Jurkat, Clone E6-1 (cell line): ENCODE measurements around the gene LRCOL1.

ENCODE experiments used
- DNase-seq: peaks from one replicate; pipeline ENCODE4 v3.0.0-alpha.2; 2011; ENCODE audit warnings: low read depth, low spot score
- H3K4me3 ChIP-seq: 2 replicates; pipeline ENCODE4 v1.5.1; 2011; ENCODE audit warnings: mild to moderate bottlenecking, low read length, control low read depth, moderate library complexity

Gene LRCOL1

DNA sequence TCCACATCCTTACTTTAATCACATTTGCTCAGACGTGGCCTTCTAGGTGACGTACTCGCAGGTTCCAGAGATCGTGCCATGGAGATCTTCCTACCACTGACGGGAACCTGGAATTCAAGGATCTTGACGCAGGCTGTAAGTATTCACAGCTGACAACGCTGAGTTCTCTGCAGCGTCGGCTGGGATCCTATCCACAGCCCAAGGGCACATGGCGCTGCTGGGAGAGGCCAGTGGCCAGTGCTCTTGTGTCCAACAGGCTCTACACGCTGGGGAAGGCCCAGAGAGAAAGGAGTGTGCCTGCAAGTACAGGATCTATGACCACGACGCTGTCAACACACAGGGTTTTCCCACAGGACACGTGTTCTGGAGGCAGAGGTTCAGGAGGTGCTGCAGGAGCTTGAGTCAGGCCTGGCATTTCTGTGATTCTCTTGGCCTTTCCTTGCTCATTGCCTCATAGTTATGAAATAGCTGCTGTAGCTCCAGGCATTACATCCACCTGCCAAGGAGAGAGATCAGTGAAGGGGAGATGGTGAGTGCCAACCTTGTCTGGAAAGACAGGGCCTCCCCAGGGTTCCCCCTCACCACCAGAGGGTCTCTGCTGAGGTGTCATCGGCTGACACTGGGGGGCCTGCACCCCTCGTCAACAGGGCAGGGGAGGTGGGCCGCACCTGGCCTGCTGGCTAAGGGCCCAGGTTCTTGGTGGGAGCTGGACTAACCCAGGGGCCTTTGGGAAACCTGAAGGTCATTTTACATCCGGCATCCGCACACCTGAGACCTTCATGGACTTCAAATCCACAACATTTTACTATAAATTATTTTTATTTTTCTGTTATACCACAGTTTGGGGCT lies 21.3 kb downstream of the LRCOL1 start:
- H3K4me3 ChIP-seq, result no peak overlapping the region
- DNase-seq, result no peak

DNA sequence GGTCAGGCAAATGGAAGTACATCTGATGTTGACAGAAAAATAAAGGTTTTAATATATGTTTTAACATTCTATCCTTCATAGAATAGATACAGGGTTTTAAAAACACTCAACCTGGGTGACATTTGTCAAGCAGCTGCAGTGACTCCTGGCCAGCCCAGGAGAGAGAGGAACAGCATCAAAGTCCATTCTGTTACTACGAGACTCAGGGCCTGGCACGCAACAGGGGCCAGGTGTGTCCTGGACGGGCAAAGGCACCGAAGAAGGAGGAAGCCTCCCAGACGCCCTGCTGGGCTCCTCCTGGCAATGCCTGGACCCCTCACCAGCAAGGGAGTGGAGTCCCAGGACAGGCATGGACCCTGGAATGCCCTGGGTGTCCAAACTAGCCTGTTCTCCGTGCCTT lies 22.1 kb downstream of the LRCOL1 start:
- DNase-seq, result no peak

DNA sequence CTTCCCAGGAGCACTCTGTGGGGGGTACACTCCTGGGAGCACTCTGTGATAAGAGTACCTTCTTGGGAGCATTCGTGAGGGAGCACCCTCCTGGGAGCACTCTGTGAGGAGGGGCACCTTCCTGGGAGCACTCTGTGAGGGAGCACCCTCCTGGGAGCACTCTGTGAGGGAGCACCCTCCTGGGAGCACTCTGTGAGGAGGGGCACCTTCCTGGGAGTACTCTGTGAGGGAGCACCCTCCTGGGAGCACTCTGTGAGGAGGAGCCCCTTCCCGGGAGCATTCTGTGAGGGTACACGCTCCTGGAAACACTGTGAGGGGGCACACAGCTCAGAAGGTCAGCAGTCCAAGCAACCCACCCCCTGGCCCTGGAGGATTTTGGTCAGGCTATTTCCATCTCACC lies 22.6 kb downstream of the LRCOL1 start:
- H3K4me3 ChIP-seq, result no peak overlapping the region
- no peak for DNase-seq

More for the DNA sequence above, 22.1 kb downstream of the LRCOL1 start:
- H3K4me3 ChIP-seq, result no peak overlapping the region

DNA sequence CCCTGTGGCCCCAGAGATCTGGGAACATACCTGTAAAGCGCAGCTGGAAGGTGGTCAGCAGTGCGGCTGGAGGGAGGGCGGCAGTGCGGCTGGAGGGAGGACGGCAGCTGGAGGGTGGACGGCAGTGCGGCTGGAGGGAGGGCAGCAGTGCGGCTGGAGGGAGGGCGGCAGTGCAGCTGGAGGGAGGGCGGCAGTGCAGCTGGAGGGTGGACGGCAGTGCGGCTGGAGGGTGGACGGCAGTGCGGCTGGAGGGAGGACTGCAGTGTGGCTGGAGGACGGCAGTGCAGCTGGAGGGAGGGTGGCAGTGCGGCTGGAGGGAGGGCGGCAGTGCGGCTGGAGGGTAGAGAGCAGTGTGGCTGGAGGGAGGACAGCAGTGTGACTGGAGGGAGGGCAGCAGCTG lies 23.5 kb downstream of the LRCOL1 start:
- no peak overlapping the region for H3K4me3 ChIP-seq
- no peak for DNase-seq

DNA sequence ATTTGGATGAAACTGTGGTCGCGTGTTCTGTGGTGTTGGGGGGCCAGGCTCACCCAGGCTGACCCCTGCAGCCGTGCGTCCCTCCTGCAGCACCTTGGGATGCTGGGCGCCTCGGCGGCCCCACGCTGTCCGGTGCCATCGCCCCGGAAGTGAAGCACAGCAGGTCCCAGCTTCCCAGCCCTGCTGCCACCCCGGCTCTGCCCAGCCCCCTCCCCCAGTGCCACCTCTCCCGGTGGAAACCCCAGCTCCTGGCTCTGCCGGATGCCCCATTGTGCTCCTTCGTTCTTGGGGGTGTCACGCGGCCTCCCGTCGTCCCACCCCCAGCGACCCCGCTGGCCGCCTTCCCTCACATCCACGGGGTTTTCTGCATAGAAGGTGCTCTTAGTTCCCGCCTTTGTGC lies 25.2 kb downstream of the LRCOL1 start:
- DNase-seq, result no peak
- H3K4me3 ChIP-seq, result no peak overlapping the region

DNA sequence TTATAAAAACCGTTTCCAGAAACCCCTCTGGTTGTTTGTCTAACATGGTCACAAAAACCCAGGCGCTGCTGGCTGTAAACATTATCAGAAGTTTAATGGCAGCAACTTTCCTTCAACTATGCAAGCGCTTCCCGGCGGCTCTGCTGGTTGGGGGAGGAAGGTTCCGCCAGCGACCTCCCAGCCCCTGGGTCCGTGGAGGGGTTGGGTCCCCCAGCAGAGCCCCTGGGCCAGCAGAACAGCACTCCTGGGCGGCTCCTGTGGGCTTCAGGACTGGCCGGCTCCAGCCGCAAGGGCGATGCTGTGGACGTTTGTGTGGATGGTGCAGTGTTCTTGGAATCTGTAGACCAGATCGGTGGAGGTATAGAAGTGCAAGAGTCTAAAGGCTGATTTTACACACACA lies 26.0 kb downstream of the LRCOL1 start:
- no peak overlapping the region for H3K4me3 ChIP-seq
- no peak for DNase-seq

DNA sequence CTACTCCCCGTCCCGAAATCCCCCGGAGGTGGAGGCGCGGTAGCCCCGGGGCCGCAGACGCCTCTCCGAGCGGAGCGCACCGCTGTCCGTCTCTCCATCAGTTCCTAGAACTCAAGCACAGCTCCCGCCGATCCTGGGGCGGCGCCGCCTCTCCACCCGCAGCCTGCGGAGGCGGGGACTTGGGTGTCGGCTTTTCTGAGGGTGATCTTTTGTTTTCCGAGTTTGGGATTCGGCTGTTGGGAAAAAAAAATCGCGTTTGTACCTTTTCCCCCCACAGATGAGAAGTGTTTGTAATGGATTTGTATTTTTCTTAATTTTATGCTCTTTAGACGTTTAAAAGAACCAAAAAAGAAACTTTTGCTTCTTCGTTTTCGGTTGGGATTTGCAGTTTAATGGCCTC lies 26.6 kb downstream of the LRCOL1 start:
- DNase-seq, result no peak
- H3K4me3 ChIP-seq, result no peak overlapping the region

DNA sequence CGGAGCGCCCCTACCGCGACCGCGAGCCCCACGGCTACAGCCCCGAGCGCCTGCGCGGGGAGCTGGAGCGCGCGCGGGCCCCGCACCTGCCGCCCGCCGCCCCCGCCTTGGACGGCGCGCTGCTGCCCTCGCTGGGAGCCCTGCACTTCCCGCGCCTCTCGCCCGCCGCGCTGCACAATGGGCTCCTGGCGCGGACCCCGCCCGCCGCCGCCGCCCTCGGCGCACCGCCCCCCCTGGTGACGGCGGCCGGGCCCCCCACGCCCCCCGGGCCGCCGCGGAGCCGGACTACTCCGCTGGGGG lies 27.0 kb downstream of the LRCOL1 start:
- no peak overlapping the region for H3K4me3 ChIP-seq
- no peak for DNase-seq

DNA sequence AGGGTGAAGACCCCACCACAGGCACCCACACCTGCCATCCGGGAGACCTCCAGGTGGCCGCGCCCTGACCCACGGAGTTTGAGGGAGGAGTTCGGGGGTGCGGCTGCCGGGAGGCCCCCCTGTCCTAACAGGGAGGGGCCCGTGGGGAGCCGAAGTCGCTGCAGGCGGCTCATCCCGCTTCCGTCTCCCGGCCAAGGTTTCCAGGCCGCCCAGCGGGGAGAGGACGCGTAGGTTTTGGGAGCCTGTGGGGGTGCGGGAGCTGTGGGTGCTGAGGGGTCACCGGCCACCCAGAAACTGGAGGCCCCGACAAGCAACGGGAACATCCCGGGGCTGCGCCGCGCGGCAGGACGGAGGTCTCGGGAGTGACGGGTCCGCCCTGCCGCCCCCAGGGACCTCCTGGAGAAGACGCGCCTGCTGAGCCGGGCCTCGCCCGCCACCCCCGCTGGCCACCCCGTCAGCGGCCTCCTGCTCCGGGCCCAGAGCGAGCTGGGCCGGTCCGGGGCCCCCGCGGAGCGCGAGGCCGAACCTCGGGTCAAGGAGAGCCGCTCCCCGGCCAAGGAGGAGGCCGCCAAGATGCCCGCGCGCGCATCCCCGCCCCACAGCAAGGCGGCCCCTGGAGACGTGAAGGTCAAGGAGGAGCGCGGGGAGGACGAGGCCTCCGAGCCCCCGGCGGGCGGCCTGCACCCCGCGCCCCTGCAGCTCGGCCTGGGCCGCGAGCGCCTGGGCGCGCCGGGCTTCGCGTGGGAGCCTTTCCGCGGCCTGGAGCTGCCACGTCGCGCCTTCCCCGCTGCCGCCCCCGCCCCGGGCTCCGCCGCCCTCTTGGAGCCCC lies 27.6 kb downstream of the LRCOL1 start:
- DNase-seq, result no peak
- H3K4me3 ChIP-seq, result no peak overlapping the region

DNA sequence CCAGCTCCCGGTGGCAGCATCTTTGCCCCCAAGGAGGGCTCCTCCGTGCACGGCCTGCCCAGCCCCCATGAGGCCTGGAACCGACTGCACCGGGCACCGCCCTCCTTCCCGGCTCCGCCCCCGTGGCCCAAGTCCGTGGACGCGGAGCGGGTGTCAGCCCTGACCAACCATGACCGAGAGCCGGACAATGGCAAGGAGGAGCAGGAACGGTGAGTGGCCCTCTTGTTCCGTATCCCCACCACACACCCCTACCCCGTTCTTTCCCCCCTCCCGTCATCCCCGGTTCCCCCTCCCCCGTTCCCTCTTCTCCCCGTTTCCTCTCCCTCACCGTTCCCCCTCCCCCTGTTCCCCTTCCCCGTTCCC lies 28.3 kb downstream of the LRCOL1 start:
- no peak for DNase-seq
- no peak overlapping the region for H3K4me3 ChIP-seq

DNA sequence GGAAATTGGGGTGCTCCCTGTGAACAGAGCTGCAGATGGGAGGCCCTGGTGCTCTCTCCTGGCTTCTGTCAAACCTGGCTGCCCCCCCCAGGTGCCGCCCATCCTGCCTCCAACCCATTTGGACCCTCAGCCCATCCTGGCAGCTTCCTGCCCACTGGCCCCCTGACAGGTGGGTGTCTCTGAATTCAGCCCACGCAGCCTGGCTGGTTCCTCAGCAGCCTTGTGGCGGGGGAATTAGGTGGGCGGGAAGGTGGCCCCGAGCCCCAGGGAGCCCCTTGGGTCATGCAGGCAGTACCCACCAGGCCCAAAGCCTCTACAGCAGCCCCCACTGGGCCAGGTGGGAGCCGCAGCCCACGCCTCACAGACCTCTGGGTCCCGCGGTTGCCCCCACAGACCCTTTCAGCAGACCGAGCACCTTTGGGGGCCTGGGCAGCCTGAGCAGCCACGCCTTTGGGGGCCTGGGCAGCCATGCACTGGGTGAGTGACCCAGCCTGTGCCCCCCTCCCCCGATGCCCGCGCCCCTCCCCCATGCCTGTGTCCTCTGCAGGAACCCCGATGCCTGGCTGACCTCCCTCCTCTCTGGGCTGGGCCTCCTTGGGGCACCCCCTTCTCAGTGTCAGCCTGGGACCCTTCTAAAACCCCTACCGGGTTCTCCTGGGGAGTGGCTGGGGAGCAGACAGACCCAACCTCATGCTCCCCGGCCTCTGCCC lies 28.9 kb downstream of the LRCOL1 start:
- no peak for DNase-seq
- no peak overlapping the region for H3K4me3 ChIP-seq

DNA sequence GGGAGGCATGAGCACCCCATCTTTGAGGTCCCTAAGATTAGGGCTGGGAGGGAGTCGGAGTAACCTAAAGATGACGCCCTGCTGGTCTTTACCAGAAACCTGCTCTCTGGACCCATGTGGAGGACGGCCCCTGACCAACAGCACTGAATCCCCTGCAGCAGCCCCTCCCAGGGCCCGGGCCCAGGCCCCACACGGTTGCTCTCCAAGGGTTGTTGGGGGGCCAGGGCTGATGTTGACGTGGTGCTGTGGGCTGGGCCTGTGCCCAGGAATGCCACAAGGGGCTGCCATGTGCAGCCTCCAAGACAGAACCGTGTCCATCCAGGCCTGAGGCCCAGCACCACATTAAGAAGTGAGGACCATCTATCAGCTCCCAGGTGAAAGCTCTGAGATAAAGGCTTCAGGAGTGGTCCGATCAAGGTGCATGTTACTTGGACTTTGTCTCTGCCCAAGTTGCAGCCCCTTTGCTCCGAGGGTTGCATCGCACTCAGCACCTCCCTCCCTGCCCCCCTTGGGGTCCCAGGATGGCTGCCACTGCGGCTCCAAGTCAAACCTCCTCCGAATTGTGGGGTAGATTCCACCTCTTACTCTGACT lies 29.6 kb downstream of the LRCOL1 start:
- no peak for DNase-seq
- H3K4me3 ChIP-seq, result no peak overlapping the region

DNA sequence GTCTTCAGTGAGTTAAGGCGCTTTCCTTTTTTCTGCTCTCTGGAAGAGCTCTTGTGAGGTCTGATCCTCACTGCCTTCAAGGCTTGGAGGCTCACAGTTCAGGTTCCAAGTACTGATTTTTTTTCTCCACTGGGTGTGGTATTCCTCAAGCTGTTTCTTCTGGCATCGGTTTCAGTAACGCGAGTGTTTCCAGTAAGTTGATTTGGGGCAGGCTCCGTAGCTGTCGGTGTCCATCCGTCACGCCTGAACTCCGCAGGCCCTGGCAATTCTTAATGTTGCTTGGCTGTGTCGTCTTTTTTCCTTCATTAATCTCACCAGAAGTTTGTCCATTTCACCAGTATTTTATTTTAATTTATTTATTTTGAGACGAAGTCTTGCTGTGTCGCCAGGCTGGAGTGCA lies 30.6 kb downstream of the LRCOL1 start:
- DNase-seq, result no peak
- H3K4me3 ChIP-seq, result no peak overlapping the region

DNA sequence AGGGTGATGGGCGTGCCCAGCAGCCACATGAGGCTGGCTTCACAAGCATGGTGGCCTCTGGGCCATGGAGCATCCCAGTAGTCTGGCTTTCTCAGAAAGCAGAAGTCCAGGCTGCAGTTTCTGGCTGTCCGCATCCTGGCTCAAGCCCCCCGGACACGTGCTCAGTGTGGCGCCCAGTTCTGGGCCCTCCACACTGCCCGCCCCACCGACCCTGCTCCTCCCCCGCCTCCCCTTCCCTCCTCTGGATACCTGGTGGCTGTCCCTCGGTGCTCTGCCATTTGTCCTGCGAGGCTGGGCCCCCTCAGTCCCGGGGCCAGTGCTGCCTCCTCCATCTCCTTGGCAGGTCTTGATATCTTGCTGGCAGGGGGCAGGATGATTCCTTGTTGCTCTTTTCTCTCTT lies 31.6 kb downstream of the LRCOL1 start:
- no peak for DNase-seq
- H3K4me3 ChIP-seq, result no peak overlapping the region

DNA sequence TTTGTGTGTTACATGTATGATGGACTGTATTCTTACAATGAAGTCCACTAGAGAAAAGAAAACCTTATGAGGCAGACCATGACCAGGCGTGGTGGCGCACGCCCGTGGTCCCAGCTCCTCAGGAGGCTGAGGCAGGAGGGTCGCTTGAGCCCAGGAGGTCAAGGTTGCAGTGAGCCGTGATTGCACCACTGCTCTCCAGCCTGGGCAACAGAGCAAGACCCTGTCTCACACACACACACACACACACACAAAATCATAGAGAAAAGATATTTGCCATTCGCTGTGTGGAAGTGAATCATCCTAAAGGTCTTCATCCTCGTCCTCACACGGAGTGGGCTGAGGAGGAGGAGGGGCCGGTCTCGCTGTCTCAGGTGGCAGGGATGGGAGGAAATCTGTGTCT lies 32.3 kb downstream of the LRCOL1 start:
- no peak for DNase-seq
- H3K4me3 ChIP-seq, result no peak overlapping the region

DNA sequence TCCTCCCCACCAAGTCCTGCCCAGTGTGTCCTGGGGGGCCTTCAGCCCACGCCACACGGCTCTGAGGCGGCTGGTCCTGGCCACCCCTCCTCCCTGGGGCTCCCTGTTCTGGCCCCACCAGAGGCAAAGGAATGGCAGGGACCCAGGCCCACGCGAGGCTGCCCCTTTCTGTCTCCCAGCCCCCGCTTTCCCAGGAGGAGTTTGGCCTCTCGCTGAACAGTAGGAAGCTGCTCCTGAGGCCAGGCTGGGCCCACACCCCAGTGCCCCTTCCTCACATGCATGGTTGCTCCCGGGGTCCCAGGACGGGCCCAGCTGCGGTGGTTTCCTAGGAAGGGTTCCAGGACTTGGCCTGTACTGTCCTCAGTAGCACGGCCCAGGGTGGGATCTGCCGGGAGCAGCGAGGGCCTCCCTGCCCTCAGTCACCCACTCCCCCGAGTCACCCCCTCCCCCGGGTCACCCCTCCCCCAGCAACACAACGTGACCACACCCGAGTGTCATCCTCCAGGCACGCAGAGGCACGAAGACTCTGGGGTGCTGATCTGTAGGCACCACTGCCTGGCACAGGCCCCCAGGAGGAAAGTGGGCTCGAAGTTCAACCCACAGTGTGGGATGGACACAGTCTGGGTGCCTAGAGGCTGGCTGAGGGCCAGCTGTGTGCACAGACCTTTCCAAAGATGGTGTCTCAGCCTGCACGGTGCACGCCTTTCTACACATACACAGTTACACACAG lies 33.0 kb downstream of the LRCOL1 start:
- H3K4me3 ChIP-seq, result no peak overlapping the region
- DNase-seq, result no peak

DNA sequence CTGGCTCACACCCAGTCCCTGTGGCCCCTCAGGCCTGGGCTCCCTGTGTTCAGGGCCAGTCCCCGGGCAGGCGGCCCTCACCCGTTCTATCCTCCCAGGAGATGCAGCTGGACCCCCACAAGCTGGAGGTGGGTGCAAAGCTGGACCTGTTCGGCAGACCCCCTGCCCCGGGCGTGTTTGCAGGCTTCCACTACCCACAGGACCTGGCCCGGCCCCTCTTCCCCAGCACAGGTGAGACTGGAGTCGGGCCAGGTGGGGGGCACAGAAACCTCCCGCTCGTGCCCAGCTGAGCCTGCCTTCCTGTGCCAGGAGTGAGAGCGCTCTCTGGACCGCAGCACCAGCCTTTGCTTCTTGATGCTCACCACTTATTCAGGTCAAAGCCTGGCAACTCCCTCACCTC lies 33.7 kb downstream of the LRCOL1 start:
- H3K4me3 ChIP-seq, result no peak overlapping the region
- no peak for DNase-seq

DNA sequence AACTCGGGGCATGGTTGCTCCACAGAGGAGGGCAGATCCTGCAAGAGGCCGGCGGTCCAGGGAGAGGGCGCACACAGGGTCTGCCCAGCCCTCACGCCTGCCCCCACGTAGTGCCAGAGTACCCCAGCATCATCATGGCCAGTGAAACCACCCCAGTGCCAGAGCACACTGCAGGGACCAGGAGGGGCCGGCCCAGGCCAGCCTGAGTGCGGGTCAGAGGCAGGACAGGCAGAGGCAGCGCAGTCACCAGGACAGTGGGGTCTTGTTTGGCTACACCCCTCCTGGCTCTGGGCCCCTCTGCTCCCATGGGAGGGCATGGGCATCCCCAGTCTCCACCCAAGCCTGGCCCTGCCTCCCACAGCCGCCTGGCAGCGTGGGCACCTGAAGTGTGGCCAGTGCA lies 34.7 kb downstream of the LRCOL1 start:
- no peak for DNase-seq

DNA sequence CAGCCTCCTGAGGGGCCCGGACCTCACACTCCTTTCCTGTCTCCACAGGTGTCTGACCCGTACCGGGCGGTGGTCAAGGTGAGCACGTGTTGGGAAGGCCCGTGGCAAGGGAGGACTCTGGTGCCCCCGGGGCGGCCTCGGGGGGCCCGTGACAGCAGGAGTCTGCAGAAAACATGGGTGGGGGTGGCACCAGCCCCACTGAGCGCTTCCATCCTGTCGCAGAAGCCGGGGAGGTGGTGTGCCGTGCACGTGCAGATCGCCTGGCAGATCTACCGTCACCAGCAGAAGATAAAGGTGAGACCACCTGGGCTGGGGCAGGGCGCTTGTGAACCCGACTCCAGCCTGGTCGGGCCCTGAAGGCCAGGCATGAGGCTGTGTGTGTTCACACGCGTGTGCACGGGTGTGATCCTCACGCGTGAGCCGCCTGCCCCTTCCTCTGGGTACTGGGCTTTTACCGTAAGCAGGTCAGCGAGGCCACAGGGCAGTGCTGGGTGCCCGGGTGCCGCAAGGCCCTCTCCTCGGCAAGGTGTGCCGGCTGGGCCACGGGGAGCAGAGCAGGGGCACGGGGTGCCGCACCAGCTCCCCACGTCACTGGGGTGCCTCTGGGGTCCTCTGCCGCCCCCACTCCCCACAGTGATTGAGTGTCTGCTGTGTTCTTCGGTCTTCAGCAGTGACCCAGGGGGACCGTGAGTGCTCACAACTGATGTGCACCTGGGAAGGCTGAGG lies 35.9 kb downstream of the LRCOL1 start:
- no peak for DNase-seq
- no peak overlapping the region for H3K4me3 ChIP-seq

More for the DNA sequence above, 34.7 kb downstream of the LRCOL1 start:
- H3K4me3 ChIP-seq, result no peak overlapping the region
